ENCODE data around the gene NIM1K. TPM values are rescaled to one million over a fixed set of nuclear protein-coding genes. Genes with fewer than 3 reads are reported as not detected.

Gene NIM1K
- total and polyA plus RNA-seq, 2 donors (not counting 3 experiments of a cell fraction or from before 2014, with no cell fraction given), result 0.04 to 0.49 TPM

GRCh38 chr5:43146958-43147357 lies 45.1 kb upstream of the NIM1K start:
- Histone ChIP-seq H3K9me1 (replicated peaks; ENCODE audit: control insufficient read depth, extremely low read depth, insufficient read depth, low read length) (no peaks in the 10 kb centered on the region), H3K27me3 (ENCODE audit: control insufficient read depth in 2 of 2, insufficient read depth in 2 of 2, low read length in 2 of 2) (no peaks in the 10 kb centered on the region), H4K20me1 (replicated peaks; ENCODE audit: control insufficient read depth, extremely low read depth, insufficient read depth, low read length) (no peaks in the 10 kb centered on the region), H2AFZ (ENCODE audit: low read depth, low read length) (no peak overlapping the region), H3K9me3 (replicated peaks; ENCODE audit: control insufficient read depth, insufficient read depth, low read length) (no peaks in the 10 kb centered on the region), H3K9ac (replicated peaks; ENCODE audit: extremely low read depth, insufficient read depth, low read length) (no peak overlapping the region), H3K27ac (ENCODE audit: insufficient read depth, low read depth, low read length) (no peak overlapping the region), H3K79me2 (ENCODE audit: control insufficient read depth, insufficient read depth, low read length) (peaks cover 31% of the 10 kb centered on the region), H3K36me3 (ENCODE audit: control insufficient read depth in 2 of 2, extremely low read depth in 1 of 2, insufficient read depth in 2 of 2, low read length in 2 of 2) (no peaks in the 10 kb centered on the region), H3K4me2 (ENCODE audit: insufficient read depth, low read length) (no peak overlapping the region), H3K4me3 (replicated peaks in 1 of 3; ENCODE audit: insufficient read depth in 1 of 3, low read depth in 1 of 3, low read length in 3 of 3) (no peak overlapping the region), H3K4me1 (ENCODE audit: control insufficient read depth, extremely low read depth, insufficient read depth, low read length) (no peaks in the 10 kb centered on the region)
- DNase-seq (ENCODE audit: low read depth, low spot score) (no peak), FAIRE-seq (no peak)
- dilution Hi-C loops (cut with MboI; ENCODE audit: extremely low pct_ligation_motif_present, low sequenced_read_pairs) (no loop called here), intact Hi-C loops (cut with micrococcal nuclease) (no loop called here)
- ChIA-PET POLR2A (no interaction called here), CTCF (no interaction called here)
- BruUV-seq (replicated peaks), result no TSS peak
- TF ChIP-seq JUN (IDR thresholded peaks at IDR 0.05; ENCODE audit: borderline replicate concordance, insufficient read depth, insufficient read length, low read depth) (no peak), EZH2 (IDR thresholded peaks at IDR 0.05; ENCODE audit: borderline replicate concordance, low read depth, low read length, severe bottlenecking) (no peak), FOS (IDR thresholded peaks at IDR 0.05; ENCODE audit: borderline replicate concordance, insufficient read depth, low read length) (no peak), CTCF (IDR thresholded peaks at IDR 0.05; ENCODE audit: extremely low read depth in 1 of 2, insufficient read depth in 1 of 2, low read depth in 1 of 2, low read length in 2 of 2) (no peak), POLR2A (IDR thresholded peaks at IDR 0.05; ENCODE audit: low read depth, low read length) (no peak), MYC (IDR thresholded peaks at IDR 0.05; ENCODE audit: low read depth, low read length) (no peak), GATA2 (IDR thresholded peaks at IDR 0.05; ENCODE audit: insufficient read depth, insufficient read length, low read depth, low read length) (no peak), POLR2AphosphoS5 (IDR thresholded peaks at IDR 0.05; ENCODE audit: insufficient read depth, low read depth, low read length) (no peak)
